IPS-20b (cell line): ENCODE measurements around the gene SYTL5.

Experiments used
- H3K27ac ChIP-seq: one replicate; pipeline ENCODE4 v1.5.1; 2013; ENCODE audit warnings: low read length
- H3K27me3 ChIP-seq: 2 replicates; pipeline ENCODE4 v1.6.1; 2013; ENCODE audit warnings: mild to moderate bottlenecking, low read length, inconsistent platforms; ENCODE audit not compliant: insufficient read depth
- H3K36me3 ChIP-seq: 2 replicates; pipeline ENCODE4 v1.6.1; 2013; ENCODE audit warnings: low read depth, mild to moderate bottlenecking, inconsistent platforms, low read length, moderate library complexity; ENCODE audit not compliant: insufficient read depth
- H3K4me1 ChIP-seq: 2 replicates; pipeline ENCODE4 v1.6.1; 2013; ENCODE audit warnings: mild to moderate bottlenecking, control low read depth, inconsistent platforms, low read length, moderate library complexity; ENCODE audit not compliant: insufficient read depth
- H3K4me3 ChIP-seq: 2 replicates; pipeline ENCODE4 v1.5.1; 2013; ENCODE audit warnings: mild to moderate bottlenecking, low read length, inconsistent platforms
- H3K9ac ChIP-seq: 2 replicates; pipeline ENCODE4 v1.6.1; 2013; ENCODE audit warnings: low read depth, mild to moderate bottlenecking, inconsistent platforms, low read length, moderate library complexity
- H3K9me3 ChIP-seq: 2 replicates; pipeline ENCODE4 v1.6.1; 2013; ENCODE audit warnings: mild to moderate bottlenecking, low read depth, low read length, inconsistent platforms; ENCODE audit not compliant: insufficient read depth

SYTL5 gene

DNA sequence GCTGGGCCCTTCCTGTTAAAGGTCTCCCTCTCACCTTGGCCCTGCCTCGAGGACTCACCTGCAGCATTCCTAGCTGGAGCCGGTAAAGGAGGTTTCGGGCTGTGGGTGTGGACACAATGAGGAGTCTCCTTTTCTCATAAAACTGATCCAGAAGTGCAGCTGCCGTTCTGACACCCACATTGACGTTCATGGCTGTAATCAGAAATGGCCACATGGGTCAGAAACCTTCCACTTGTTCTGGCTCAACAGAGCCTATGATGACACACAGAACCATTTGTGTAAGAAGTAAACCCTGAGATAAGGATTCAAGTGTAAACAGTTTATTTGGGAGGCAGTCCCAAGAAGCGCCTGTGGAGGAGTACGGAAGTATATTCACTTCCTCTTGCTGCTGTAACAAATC is 150.5 kb downstream of the SYTL5 start:
- H3K9ac ChIP-seq = no peak overlapping the region
- no peaks in the 10 kb centered on the region for H3K4me1 ChIP-seq
- H3K27ac ChIP-seq = no peak overlapping the region
- H3K27me3 ChIP-seq = no peaks in the 10 kb centered on the region
- no peak overlapping the region for H3K4me3 ChIP-seq
- H3K36me3 ChIP-seq = no peaks in the 10 kb centered on the region
- H3K9me3 ChIP-seq = no peaks in the 10 kb centered on the region

- Histone ChIP-seq H3K27ac (no peak overlapping the region), H3K9ac (no peak overlapping the region), H3K27me3 (no peaks in the 10 kb centered on the region), H3K4me1 (no peaks in the 10 kb centered on the region), H3K36me3 (no peaks in the 10 kb centered on the region), H3K9me3 (no peaks in the 10 kb centered on the region), H3K4me3 (no peak overlapping the region)
Measured at GRCh38 chrX:38163193-38163592, 156.8 kb downstream of the SYTL5 start.

DNA sequence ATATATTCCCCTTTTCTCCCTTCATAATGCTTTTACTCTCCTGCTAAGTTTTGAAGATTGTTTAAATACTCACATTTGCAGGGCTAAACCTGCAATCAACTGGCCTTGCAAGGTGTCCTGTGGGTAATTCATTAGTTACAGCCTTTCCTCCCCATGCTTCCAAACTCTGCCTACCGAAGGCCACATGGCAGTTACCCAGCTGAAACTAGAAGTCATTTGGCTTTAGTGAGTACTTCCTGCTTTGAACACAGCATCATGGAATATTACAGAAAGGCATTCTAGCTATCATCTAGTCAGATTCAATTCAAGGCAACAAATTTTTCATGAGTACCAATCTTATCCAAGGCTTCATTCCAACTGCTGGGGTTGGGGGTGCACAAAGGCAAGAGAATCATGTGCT is 158.7 kb downstream of the SYTL5 start:
- H3K4me1 ChIP-seq = no peaks in the 10 kb centered on the region
- no peak overlapping the region for H3K9ac ChIP-seq
- H3K36me3 ChIP-seq = no peaks in the 10 kb centered on the region
- no peaks in the 10 kb centered on the region for H3K27me3 ChIP-seq
- H3K4me3 ChIP-seq = no peak overlapping the region
- no peak overlapping the region for H3K27ac ChIP-seq
- no peaks in the 10 kb centered on the region for H3K9me3 ChIP-seq

DNA sequence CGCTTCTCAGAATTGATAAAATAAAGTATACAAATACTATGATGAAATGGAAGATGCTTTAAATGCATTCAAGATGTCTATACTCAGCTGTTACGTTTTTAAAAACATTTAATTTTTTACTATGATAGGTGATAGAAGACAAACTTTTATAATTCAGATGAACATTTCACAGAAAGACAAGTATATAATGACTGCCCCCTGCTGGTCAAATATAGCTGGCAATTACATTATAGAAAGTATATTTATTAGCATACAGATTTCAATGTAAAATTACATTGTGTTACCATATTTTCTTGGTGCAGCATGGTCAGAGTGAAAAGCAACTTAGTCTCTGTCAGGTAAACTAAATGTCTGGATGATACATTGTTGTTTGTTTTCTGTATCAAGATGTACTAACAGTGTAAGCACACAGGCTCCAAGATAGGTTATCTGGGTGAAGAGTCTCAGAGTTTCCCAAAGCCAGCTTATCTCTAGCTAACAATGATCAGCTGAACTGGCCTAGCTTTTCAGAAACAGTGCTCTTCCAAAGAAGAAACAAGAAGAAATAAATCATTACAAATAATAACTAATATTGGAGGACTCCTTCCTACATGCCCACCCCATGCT is 160.2 kb downstream of the SYTL5 start:
- Histone ChIP-seq H3K4me1 (peaks cover 12% of the 10 kb centered on the region; the same call in 1 of the 2 replicates), H3K4me3 (no peak overlapping the region), H3K36me3 (no peaks in the 10 kb centered on the region), H3K9me3 (no peaks in the 10 kb centered on the region), H3K9ac (no peak overlapping the region), H3K27ac (no peak overlapping the region), H3K27me3 (no peaks in the 10 kb centered on the region)

DNA sequence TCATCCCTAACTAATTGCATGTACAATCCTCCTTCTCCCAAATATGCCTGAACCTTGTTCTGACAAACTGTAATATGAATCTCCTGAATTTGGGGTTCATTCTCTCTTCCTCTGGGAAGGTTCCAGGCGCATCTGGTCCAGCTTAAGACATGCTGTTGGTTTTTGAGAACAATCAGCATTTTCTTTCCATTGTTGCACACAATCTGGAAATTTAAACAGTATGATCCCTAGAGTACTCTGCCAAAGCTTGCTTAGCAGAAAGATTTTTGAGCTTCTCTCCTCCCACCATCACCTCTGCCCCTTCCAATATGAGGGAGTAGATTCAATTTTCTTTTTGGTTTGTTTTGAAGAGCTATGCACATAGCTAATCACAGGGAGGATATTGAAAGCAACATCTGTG is 164.2 kb downstream of the SYTL5 start:
- Histone ChIP-seq H3K9ac (no peak overlapping the region), H3K27ac (no peak overlapping the region), H3K4me3 (no peak overlapping the region), H3K4me1 (peaks cover 12% of the 10 kb centered on the region; the same call in 1 of the 2 replicates), H3K9me3 (no peaks in the 10 kb centered on the region), H3K27me3 (no peaks in the 10 kb centered on the region), H3K36me3 (no peaks in the 10 kb centered on the region)

DNA sequence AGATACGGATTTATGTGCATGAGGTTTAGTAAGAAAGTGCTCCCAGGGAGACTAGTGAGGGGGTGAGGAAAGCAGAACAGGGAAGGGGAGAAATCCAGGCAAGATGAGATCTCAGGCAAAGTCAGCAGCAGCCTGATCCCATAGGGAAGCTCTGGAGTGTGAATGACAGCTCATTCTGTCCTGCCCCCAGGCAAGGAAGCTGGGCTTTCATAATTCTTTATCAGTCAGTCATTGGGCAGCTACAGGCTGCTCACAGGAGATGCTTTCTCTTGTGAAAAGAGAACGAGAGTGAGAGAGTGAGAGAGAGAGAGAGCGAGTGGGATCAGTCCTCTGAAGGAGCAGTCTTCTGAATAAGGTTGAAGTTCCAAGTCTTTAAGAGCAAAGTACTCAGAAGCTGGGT is 166.2 kb downstream of the SYTL5 start:
- Histone ChIP-seq H3K4me3 (no peak overlapping the region), H3K36me3 (no peaks in the 10 kb centered on the region), H3K4me1 (peaks cover 12% of the 10 kb centered on the region; the same call in 1 of the 2 replicates), H3K27ac (no peak overlapping the region), H3K9me3 (no peaks in the 10 kb centered on the region), H3K9ac (no peak overlapping the region), H3K27me3 (no peaks in the 10 kb centered on the region)

DNA sequence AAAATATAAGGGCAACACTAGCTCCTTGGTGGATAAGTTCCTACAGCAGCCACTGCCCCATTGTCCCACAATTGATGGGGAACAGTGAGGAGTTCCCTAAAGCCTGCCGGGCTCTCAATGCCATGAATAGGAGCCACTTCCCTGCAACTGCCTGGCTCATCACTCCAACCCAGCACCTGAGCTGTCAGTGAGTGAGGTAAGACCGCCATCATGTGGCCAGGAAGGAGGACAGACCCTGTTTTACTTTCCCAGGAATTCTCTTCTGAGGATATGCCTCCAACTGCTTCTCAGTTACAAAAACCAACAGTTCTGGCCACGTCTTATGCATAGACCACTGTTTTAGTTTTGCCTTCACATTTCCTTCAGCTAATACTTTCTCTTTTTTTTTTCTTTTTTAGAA is 168.8 kb downstream of the SYTL5 start:
- H3K9ac ChIP-seq = no peak overlapping the region
- H3K36me3 ChIP-seq = no peaks in the 10 kb centered on the region
- no peaks in the 10 kb centered on the region for H3K9me3 ChIP-seq
- H3K27me3 ChIP-seq = no peaks in the 10 kb centered on the region
- H3K27ac ChIP-seq = no peak overlapping the region
- peaks cover 12% of the 10 kb centered on the region for H3K4me1 ChIP-seq
- H3K4me3 ChIP-seq = no peak overlapping the region

GRCh38 chrX:38178396-38178795 is 172.0 kb downstream of the SYTL5 start:
- H3K27me3 ChIP-seq = no peaks in the 10 kb centered on the region
- no peak overlapping the region for H3K9ac ChIP-seq
- no peaks in the 10 kb centered on the region for H3K9me3 ChIP-seq
- H3K36me3 ChIP-seq = no peaks in the 10 kb centered on the region
- no peak overlapping the region for H3K27ac ChIP-seq
- H3K4me1 ChIP-seq = no peaks in the 10 kb centered on the region; the same call in 1 of the 2 replicates
- H3K4me3 ChIP-seq = no peak overlapping the region
